ENCODE data around the gene GHRH.

The GHRH gene

GRCh38 chr20:37243937-37244571 lies 17.6 kb downstream of the GHRH start:
- intact Hi-C loops (cut with DNase I) = no loop called here

GRCh38 chr20:37243076-37243936 lies 18.3 kb downstream of the GHRH start:
- intact Hi-C loops (cut with DNase I) = no loop called here
- DNase-seq = no peak

More at GRCh38 chr20:37243937-37244571, 17.6 kb downstream of the GHRH start:
- DNase-seq = peak in 10 of 42 donors; percentile 14 to 58 (median 26)

- intact Hi-C loops (cut with DNase I) = no loop called here
- no peak for DNase-seq
These were observed 19.1 kb downstream of the GHRH start for GRCh38 chr20:37242503-37242902.

- intact Hi-C loops (cut with DNase I) = no loop called here
- DNase-seq = no peak
These were observed 21.1 kb downstream of the GHRH start for GRCh38 chr20:37240337-37241067.

GRCh38 chr20:37238935-37239451 lies 22.6 kb downstream of the GHRH start:
- DNase-seq = peak in 1 of 42 donors; percentile 18
- intact Hi-C loops (cut with DNase I) = no loop called here

GRCh38 chr20:37238426-37238825 lies 23.2 kb downstream of the GHRH start:
- peak in 1 of 42 donors; percentile 26 for DNase-seq
- intact Hi-C loops (cut with DNase I) = no loop called here

- DNase-seq = peak in 1 of 42 donors; percentile 21
- intact Hi-C loops (cut with DNase I) = no loop called here
These were observed 24.0 kb downstream of the GHRH start for GRCh38 chr20:37237656-37238055.

- DNase-seq = peak in 1 of 42 donors; percentile 5
- intact Hi-C loops (cut with DNase I) = no loop called here
These were observed 25.2 kb downstream of the GHRH start for GRCh38 chr20:37236462-37236861.

- DNase-seq = no peak
- intact Hi-C loops (cut with DNase I) = no loop called here
These were observed 26.5 kb downstream of the GHRH start for GRCh38 chr20:37235065-37235464.

- no peak for DNase-seq
- intact Hi-C loops (cut with DNase I) = no loop called here
These were observed 27.4 kb downstream of the GHRH start for GRCh38 chr20:37234254-37234581.

GRCh38 chr20:37233548-37234253 lies 27.9 kb downstream of the GHRH start:
- no peak for DNase-seq
- intact Hi-C loops (cut with DNase I) = no loop called here

- DNase-seq = peak in 8 of 42 donors; percentile 2 to 46 (median 22)
- intact Hi-C loops (cut with DNase I) = no loop called here
These were observed 29.5 kb downstream of the GHRH start for GRCh38 chr20:37231947-37232630.

GRCh38 chr20:37230200-37230599 lies 31.4 kb downstream of the GHRH start:
- intact Hi-C loops (cut with DNase I) = no loop called here
- DNase-seq = no peak

- intact Hi-C loops (cut with DNase I) = no loop called here
- DNase-seq = no peak
These were observed 32.3 kb downstream of the GHRH start for GRCh38 chr20:37229357-37229756.

- no peak for DNase-seq
- intact Hi-C loops (cut with DNase I) = no loop called here
These were observed 33.0 kb downstream of the GHRH start for GRCh38 chr20:37228656-37229055.

GRCh38 chr20:37228082-37228481 lies 33.5 kb downstream of the GHRH start:
- peak in 2 of 42 donors; percentile 20 to 46 for DNase-seq
- intact Hi-C loops (cut with DNase I) = no loop called here

- intact Hi-C loops (cut with DNase I) = no loop called here
- DNase-seq = no peak
These were observed 34.7 kb downstream of the GHRH start for GRCh38 chr20:37226889-37227288.

- DNase-seq = no peak
- intact Hi-C loops (cut with DNase I) = no loop called here
These were observed 36.5 kb downstream of the GHRH start for GRCh38 chr20:37225146-37225545.

GRCh38 chr20:37223053-37223452 lies 38.6 kb downstream of the GHRH start:
- peak in 16 of 42 donors; percentile 13 to 61 (median 28) for DNase-seq
- intact Hi-C loops (cut with DNase I) = no loop called here
